HL-60 (cell line): ENCODE measurements around the gene RALY. TPM values are rescaled to one million over a fixed set of nuclear protein-coding genes. Genes with fewer than 3 reads are reported as not detected.
"Not testable (repeated sequence)": the region's sequence is repeated elsewhere in the genome, so short reads cannot be mapped to it uniquely, and the experiment has no call there.

Experiments
- DNase-seq, 2 experiments: peaks; one replicate each; pipeline ENCODE4 v3.0.0-alpha.2; 2010 to 2020; ENCODE audit warnings: low read depth in 1 of 2, low spot score in 1 of 2
- H3K27ac ChIP-seq: fragments of 250-450 bp; sonication (Bioruptor Pico); replicated peaks from 2 replicates; pipeline ENCODE4 v1.5.1; 2020; ENCODE audit warnings: mild to moderate bottlenecking, moderate library complexity
- H3K27me3 ChIP-seq: fragments of 250-450 bp; sonication (Bioruptor Pico); 2 replicates; pipeline ENCODE4 v1.5.1; 2021; ENCODE audit warnings: mild to moderate bottlenecking, moderate library complexity; ENCODE audit not compliant: insufficient read depth, poor library complexity, severe bottlenecking
- H3K4me3 ChIP-seq: replicated peaks from 2 replicates; pipeline ENCODE4 v1.5.1; 2011; ENCODE audit warnings: mild to moderate bottlenecking, control low read depth, low read length; ENCODE audit not compliant: insufficient read depth
- microRNA-seq: library from miRNA; unstranded; fragments of <30 nt; microRNA quantifications from one replicate; pipeline ENCODE4, GENCODE V29; 2018

Gene RALY

DNA sequence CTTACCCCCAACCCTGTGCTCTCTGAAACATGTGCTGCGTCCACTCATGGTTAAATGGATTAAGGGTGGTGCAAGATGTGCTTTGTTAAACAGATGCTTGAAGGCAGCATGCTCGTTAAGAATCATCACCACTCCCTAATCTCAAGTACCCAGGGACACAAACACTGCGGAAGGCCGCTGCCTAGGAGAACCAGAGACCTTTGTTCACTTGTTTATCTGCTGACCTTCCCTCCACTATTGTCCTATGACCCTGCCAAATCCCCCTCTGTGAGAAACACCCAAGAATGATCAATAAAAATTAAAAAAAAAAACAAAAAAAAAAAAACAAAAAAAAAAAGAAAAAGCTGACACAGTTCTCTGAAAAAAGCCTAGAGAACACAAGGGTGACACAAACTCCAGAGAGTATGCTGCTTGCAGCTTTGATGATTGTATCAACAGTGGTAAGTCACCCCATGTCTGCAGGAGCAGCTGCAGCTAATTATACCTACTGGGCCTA, 139.7 kb downstream of the RALY start:
- peak overlapping the region; percentile 54 for H3K27ac ChIP-seq
- not testable (repeated sequence) for H3K4me3 ChIP-seq, DNase-seq, H3K27me3 ChIP-seq

Small RNA genes within 50 kb of the gene (microRNA-seq; reads per million reads assigned to microRNA genes)
- not detected for gene MIR4755
